ENCODE measurements around the gene SLC41A1. TPM values are rescaled to one million over a fixed set of nuclear protein-coding genes. Genes with fewer than 3 reads are reported as not detected.

The SLC41A1 gene
- total RNA-seq, 1 experiment from 2014 or later, result 49.7 TPM

- no peak overlapping the region for H3K27ac Mint-ChIP-seq (ENCODE audit: low read depth, unreplicated experiment)
- H3K4me1 Mint-ChIP-seq (ENCODE audit: insufficient read depth, unreplicated experiment), result peaks cover 26% of the 10 kb centered on the region
- H3K4me3 Mint-ChIP-seq (ENCODE audit: unreplicated experiment), result no peak overlapping the region
- intact Hi-C loops (cut with micrococcal nuclease), result no loop called here
- CTCF ChIA-PET, result interaction anchor here (1.0 kb wide), 2 partner anchors 10 to 106 kb away, joined by 3 to 4 read pairs; no protein-coding TSS in a partner anchor
- H3K9me3 Mint-ChIP-seq (ENCODE audit: unreplicated experiment), result no peaks in the 10 kb centered on the region
- no peaks in the 10 kb centered on the region for H3K27me3 Mint-ChIP-seq (ENCODE audit: insufficient read depth, unreplicated experiment)
- BruUV-seq (replicated peaks), result no TSS peak
- TF ChIP-seq CTCF (IDR thresholded peaks at IDR 0.05; ENCODE audit: unreplicated experiment), result no peak
- POLR2A ChIA-PET, result interaction anchor here (0.6 kb wide), 1 partner anchor 1251 kb away, joined by 3 read pairs; the partner anchor contains the start of gene PFKFB2
- peaks cover 6% of the 10 kb centered on the region for H3K36me3 Mint-ChIP-seq (ENCODE audit: insufficient read depth, unreplicated experiment)
- no peak for DNase-seq (ENCODE audit: unreplicated experiment)
Observed at GRCh38 chr1:205802060-205802459, 10.9 kb downstream of the SLC41A1 start.

GRCh38 chr1:205800981-205801703, 11.9 kb downstream of the SLC41A1 start:
- CTCF ChIA-PET, result interaction anchor here (0.6 to 1.9 kb wide), 5 partner anchors 9 to 176 kb away, joined by 3 to 14 read pairs (median 4); no protein-coding TSS in a partner anchor

GRCh38 chr1:205800427-205800826, 12.6 kb downstream of the SLC41A1 start:
- Mint-ChIP-seq H3K9me3 (ENCODE audit: unreplicated experiment) (no peaks in the 10 kb centered on the region), H3K27me3 (ENCODE audit: insufficient read depth, unreplicated experiment) (no peaks in the 10 kb centered on the region), H3K27ac (ENCODE audit: low read depth, unreplicated experiment) (no peak overlapping the region), H3K36me3 (ENCODE audit: insufficient read depth, unreplicated experiment) (peaks cover 6% of the 10 kb centered on the region), H3K4me1 (ENCODE audit: insufficient read depth, unreplicated experiment) (peaks cover 17% of the 10 kb centered on the region), H3K4me3 (ENCODE audit: unreplicated experiment) (no peak overlapping the region)
- no peak for DNase-seq (ENCODE audit: unreplicated experiment)
- ChIA-PET POLR2A (no interaction called here), CTCF (interaction anchor here (0.6 to 1.9 kb wide), 4 partner anchors 9 to 177 kb away, joined by 3 to 14 read pairs (median 7); no protein-coding TSS in a partner anchor)
- intact Hi-C loops (cut with micrococcal nuclease), result no loop called here
- BruUV-seq (replicated peaks), result no TSS peak
- no peak for TF ChIP-seq CTCF (IDR thresholded peaks at IDR 0.05; ENCODE audit: unreplicated experiment)

More at GRCh38 chr1:205800981-205801703, 11.9 kb downstream of the SLC41A1 start:
- no peak for DNase-seq (ENCODE audit: unreplicated experiment)
- TF ChIP-seq CTCF (IDR thresholded peaks at IDR 0.05; ENCODE audit: unreplicated experiment), result no peak
- H3K27me3 Mint-ChIP-seq (ENCODE audit: insufficient read depth, unreplicated experiment), result no peaks in the 10 kb centered on the region
- BruUV-seq (replicated peaks), result no TSS peak
- POLR2A ChIA-PET, result interaction anchor here (0.6 kb wide), 1 partner anchor 1252 kb away, joined by 3 read pairs; the partner anchor contains the start of gene PFKFB2
- H3K9me3 Mint-ChIP-seq (ENCODE audit: unreplicated experiment), result no peaks in the 10 kb centered on the region
- peaks cover 24% of the 10 kb centered on the region for H3K4me1 Mint-ChIP-seq (ENCODE audit: insufficient read depth, unreplicated experiment)
- intact Hi-C loops (cut with micrococcal nuclease), result no loop called here
- H3K27ac Mint-ChIP-seq (ENCODE audit: low read depth, unreplicated experiment), result no peak overlapping the region
- peaks cover 6% of the 10 kb centered on the region for H3K36me3 Mint-ChIP-seq (ENCODE audit: insufficient read depth, unreplicated experiment)
- no peak overlapping the region for H3K4me3 Mint-ChIP-seq (ENCODE audit: unreplicated experiment)

GRCh38 chr1:205798577-205798976, 14.4 kb downstream of the SLC41A1 start:
- H3K9me3 Mint-ChIP-seq (ENCODE audit: unreplicated experiment), result no peaks in the 10 kb centered on the region
- POLR2A ChIA-PET, result no interaction called here
- no TSS peak for BruUV-seq (replicated peaks)
- no peak overlapping the region for H3K27ac Mint-ChIP-seq (ENCODE audit: low read depth, unreplicated experiment)
- no peak overlapping the region for H3K4me3 Mint-ChIP-seq (ENCODE audit: unreplicated experiment)
- H3K4me1 Mint-ChIP-seq (ENCODE audit: insufficient read depth, unreplicated experiment), result peaks cover 5% of the 10 kb centered on the region
- intact Hi-C loops (cut with micrococcal nuclease), result no loop called here
- TF ChIP-seq CTCF (IDR thresholded peaks at IDR 0.05; ENCODE audit: unreplicated experiment), result no peak
- DNase-seq (ENCODE audit: unreplicated experiment), result no peak
- peaks cover 13% of the 10 kb centered on the region for H3K36me3 Mint-ChIP-seq (ENCODE audit: insufficient read depth, unreplicated experiment)
- no peaks in the 10 kb centered on the region for H3K27me3 Mint-ChIP-seq (ENCODE audit: insufficient read depth, unreplicated experiment)
- CTCF ChIA-PET, result interaction anchor here (9.2 to 10.4 kb wide), 2 partner anchors 108 to 183 kb away, joined by 75 to 174 read pairs; no protein-coding TSS in a partner anchor
